MM.1S (cell line): Measurements from ENCODE around the gene XYLT1.

Source experiments
- DNase-seq: peaks from one replicate; pipeline ENCODE4 v3.0.0-alpha.2; 2015
- H2AFZ ChIP-seq: fragments of 300-600 bp; sonication (generic); 2 replicates; pipeline ENCODE4 v1.6.0; 2016; ENCODE audit warnings: antibody characterized with exemption, low read length
- H3F3A ChIP-seq: fragments of 300-600 bp; sonication (generic); 2 replicates; pipeline ENCODE4 v1.6.1; 2016; ENCODE audit warnings: mild to moderate bottlenecking, antibody characterized with exemption, low read length, moderate library complexity, mixed read lengths; ENCODE audit not compliant: insufficient read depth
- H3K27ac ChIP-seq: fragments of 300-600 bp; sonication (generic); 2 replicates; pipeline ENCODE4 v1.5.1; 2016; ENCODE audit warnings: mild to moderate bottlenecking, low read length
- H3K27me3 ChIP-seq: fragments of 300-600 bp; sonication (generic); replicated peaks from 2 replicates; pipeline ENCODE4 v1.6.0; 2016; ENCODE audit warnings: low read length; ENCODE audit not compliant: insufficient read depth
- H3K36me3 ChIP-seq: fragments of 300-600 bp; sonication (generic); replicated peaks from 2 replicates; pipeline ENCODE4 v1.6.1; 2016; ENCODE audit warnings: mild to moderate bottlenecking, low read length, mixed read lengths; ENCODE audit not compliant: insufficient read depth
- H3K4me1 ChIP-seq: fragments of 300-600 bp; sonication (generic); 2 replicates; pipeline ENCODE4 v1.6.1; 2016; ENCODE audit warnings: low read length, mixed read lengths
- H3K4me2 ChIP-seq: fragments of 300-600 bp; sonication (generic); 2 replicates; pipeline ENCODE4 v1.6.0; 2016; ENCODE audit warnings: low read depth, low read length
- H3K4me3 ChIP-seq: fragments of 300-600 bp; sonication (generic); 2 replicates; pipeline ENCODE4 v1.5.1; 2016; ENCODE audit warnings: low read length, mixed read lengths
- H3K79me2 ChIP-seq: fragments of 300-600 bp; sonication (generic); 2 replicates; pipeline ENCODE4 v1.6.1; 2016; ENCODE audit warnings: mixed run types, low read length, mixed read lengths
- H3K9ac ChIP-seq: fragments of 300-600 bp; sonication (generic); 2 replicates; pipeline ENCODE4 v1.6.1; 2016; ENCODE audit warnings: low read length, mixed read lengths
- H3K9me2 ChIP-seq: fragments of 300-600 bp; sonication (generic); replicated peaks from 2 replicates; pipeline ENCODE4 v1.6.1; 2016; ENCODE audit warnings: mild to moderate bottlenecking, low read length, mixed read lengths; ENCODE audit not compliant: insufficient read depth
- H3K9me3 ChIP-seq: fragments of 300-600 bp; sonication (generic); replicated peaks from 2 replicates; pipeline ENCODE4 v1.6.1; 2016; ENCODE audit warnings: mild to moderate bottlenecking, low read length, mixed read lengths; ENCODE audit not compliant: insufficient read depth
- H4K20me1 ChIP-seq: fragments of 300-600 bp; sonication (generic); 2 replicates; pipeline ENCODE4 v1.6.1; 2016; ENCODE audit warnings: mild to moderate bottlenecking, low read length, moderate library complexity, mixed read lengths; ENCODE audit not compliant: insufficient read depth
- EZH2 ChIP-seq: fragments of 300-600 bp; sonication (generic); optimal IDR thresholded peaks from 2 replicates; pipeline ENCODE3; 2017; ENCODE audit warnings: low read depth, mild to moderate bottlenecking, antibody characterized with exemption, low read length, mixed read lengths
- EZH2phosphoT487 ChIP-seq: fragments of 300-600 bp; sonication (generic); IDR thresholded peaks from 2 replicates; pipeline ENCODE4 v1.6.1; 2018; ENCODE audit warnings: antibody characterized with exemption, low read length
- TF ChIP-seq, protein P1 (sequence below): fragments of 300-600 bp; sonication (generic); IDR thresholded peaks from 2 replicates; pipeline ENCODE4 v1.5.1; 2016; ENCODE audit warnings: antibody characterized with exemption, low read length, mixed read lengths

The XYLT1 gene

DNA sequence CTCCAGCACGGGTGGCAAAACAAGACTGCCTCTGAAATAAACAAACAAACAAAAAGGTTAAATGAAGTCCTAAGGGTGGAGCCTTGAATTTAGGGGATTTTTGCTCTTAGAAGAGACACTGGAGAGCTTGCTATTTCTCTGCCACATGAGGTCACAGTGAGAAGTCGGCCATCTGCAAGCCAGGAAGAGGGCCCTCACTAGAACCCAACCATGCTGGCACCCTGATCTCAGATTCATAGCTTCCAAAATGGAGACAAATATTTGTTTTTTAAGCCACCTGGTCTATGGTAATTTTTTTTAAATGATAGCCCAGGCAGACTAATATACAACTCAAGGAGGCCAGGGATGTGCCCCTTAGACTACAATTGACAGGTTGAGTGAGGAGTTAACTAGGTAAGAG, 255.5 kb downstream of the XYLT1 start:
- Histone ChIP-seq H2AFZ (no peak overlapping the region), H3K27me3 (no peaks in the 10 kb centered on the region), H3K9me2 (no peaks in the 10 kb centered on the region), H3K4me2 (no peak overlapping the region), H3K36me3 (peaks cover 3% of the 10 kb centered on the region; the same call in 1 of the 2 replicates), H3F3A (no peaks in the 10 kb centered on the region), H3K4me1 (peaks cover 8% of the 10 kb centered on the region; the same call in 1 of the 2 replicates), H3K79me2 (peaks cover 23% of the 10 kb centered on the region), H4K20me1 (no peaks in the 10 kb centered on the region), H3K9me3 (no peaks in the 10 kb centered on the region), H3K27ac (no peak overlapping the region), H3K4me3 (no peak overlapping the region), H3K9ac (no peak overlapping the region)
- TF ChIP-seq, protein P1, sequence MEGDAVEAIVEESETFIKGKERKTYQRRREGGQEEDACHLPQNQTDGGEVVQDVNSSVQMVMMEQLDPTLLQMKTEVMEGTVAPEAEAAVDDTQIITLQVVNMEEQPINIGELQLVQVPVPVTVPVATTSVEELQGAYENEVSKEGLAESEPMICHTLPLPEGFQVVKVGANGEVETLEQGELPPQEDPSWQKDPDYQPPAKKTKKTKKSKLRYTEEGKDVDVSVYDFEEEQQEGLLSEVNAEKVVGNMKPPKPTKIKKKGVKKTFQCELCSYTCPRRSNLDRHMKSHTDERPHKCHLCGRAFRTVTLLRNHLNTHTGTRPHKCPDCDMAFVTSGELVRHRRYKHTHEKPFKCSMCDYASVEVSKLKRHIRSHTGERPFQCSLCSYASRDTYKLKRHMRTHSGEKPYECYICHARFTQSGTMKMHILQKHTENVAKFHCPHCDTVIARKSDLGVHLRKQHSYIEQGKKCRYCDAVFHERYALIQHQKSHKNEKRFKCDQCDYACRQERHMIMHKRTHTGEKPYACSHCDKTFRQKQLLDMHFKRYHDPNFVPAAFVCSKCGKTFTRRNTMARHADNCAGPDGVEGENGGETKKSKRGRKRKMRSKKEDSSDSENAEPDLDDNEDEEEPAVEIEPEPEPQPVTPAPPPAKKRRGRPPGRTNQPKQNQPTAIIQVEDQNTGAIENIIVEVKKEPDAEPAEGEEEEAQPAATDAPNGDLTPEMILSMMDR: no peak
- TF ChIP-seq EZH2 (no peak), EZH2phosphoT487 (no peak)
- DNase-seq: no peak

DNA sequence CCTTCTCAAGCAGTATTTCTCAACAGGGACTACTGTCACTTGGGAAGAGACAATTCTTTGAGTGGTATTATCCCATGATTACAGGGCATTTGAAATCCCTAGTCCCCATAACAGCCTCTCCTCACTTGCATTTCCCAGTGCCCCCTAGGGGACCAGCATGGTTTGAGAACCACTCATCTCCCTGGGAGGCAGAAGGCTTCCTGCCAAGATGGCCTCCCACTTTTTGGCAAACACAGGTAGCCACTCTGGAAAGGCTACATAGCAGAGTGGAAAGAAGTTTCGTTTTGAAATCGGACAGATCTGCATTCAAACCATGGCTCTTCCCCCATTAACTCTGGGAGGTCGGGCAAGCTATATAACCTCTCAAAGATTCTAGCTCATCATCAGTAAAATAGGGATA, 256.8 kb downstream of the XYLT1 start:
- no peaks in the 10 kb centered on the region for H3K9me3 ChIP-seq
- TF ChIP-seq, protein P1: no peak
- TF ChIP-seq EZH2phosphoT487 (no peak), EZH2 (no peak)
- no peak overlapping the region for H3K4me2 ChIP-seq
- H3K27me3 ChIP-seq: no peaks in the 10 kb centered on the region
- H4K20me1 ChIP-seq: no peaks in the 10 kb centered on the region
- H3K36me3 ChIP-seq: peaks cover 3% of the 10 kb centered on the region; the same call in 1 of the 2 replicates
- H3K4me1 ChIP-seq: peaks cover 8% of the 10 kb centered on the region; the same call in 1 of the 2 replicates
- H3F3A ChIP-seq: no peaks in the 10 kb centered on the region
- H3K9ac ChIP-seq: no peak overlapping the region
- no peak overlapping the region for H3K27ac ChIP-seq
- no peaks in the 10 kb centered on the region for H3K9me2 ChIP-seq
- H3K79me2 ChIP-seq: peaks cover 27% of the 10 kb centered on the region
- no peak overlapping the region for H3K4me3 ChIP-seq
- H2AFZ ChIP-seq: no peak overlapping the region
- DNase-seq: no peak

DNA sequence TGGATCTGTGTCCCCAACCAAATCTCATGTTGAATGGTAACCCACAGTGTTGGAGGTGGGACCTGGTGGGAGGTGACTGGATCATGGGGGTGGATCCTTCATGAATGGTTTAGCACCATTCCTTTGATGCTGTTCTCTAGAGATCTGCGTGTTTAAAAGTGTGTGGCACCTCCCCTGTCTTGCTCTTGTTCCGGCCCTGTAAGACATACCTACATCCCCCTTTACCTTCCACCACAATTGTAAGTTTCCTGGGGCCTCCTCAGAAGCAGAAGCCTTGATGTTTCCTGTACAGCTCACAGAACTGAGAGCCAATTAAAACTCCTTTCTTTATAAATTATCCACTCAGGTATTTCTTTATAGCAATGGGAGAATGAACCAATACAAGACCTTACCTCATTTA, 257.7 kb downstream of the XYLT1 start:
- no peaks in the 10 kb centered on the region for H4K20me1 ChIP-seq
- no peak overlapping the region for H3K9ac ChIP-seq
- H3K79me2 ChIP-seq: peaks cover 27% of the 10 kb centered on the region
- H3K27ac ChIP-seq: no peak overlapping the region
- no peaks in the 10 kb centered on the region for H3K9me2 ChIP-seq
- H3K4me2 ChIP-seq: no peak overlapping the region
- no peaks in the 10 kb centered on the region for H3K27me3 ChIP-seq
- peaks cover 3% of the 10 kb centered on the region; the same call in 1 of the 2 replicates for H3K36me3 ChIP-seq
- no peak for TF ChIP-seq EZH2
- TF ChIP-seq, protein P1: no peak
- no peak for TF ChIP-seq EZH2phosphoT487
- H2AFZ ChIP-seq: no peak overlapping the region
- H3K9me3 ChIP-seq: no peaks in the 10 kb centered on the region
- H3F3A ChIP-seq: no peaks in the 10 kb centered on the region
- DNase-seq: no peak
- H3K4me3 ChIP-seq: no peak overlapping the region
- peaks cover 8% of the 10 kb centered on the region; the same call in 1 of the 2 replicates for H3K4me1 ChIP-seq
